Right lobe of liver (tissue), 6 donors: Measurements from ENCODE around the gene PACRG. TPM values are rescaled to one million over a fixed set of nuclear protein-coding genes. Genes with fewer than 3 reads are reported as not detected.

Experiments
- ATAC-seq, 4 donors: fragments of 200-7000 bp; cut with Tn5 transposase; one replicate each; pipeline ENCODE4 v1.9.1; 2020; ENCODE audit warnings: mild to moderate bottlenecking in 4 of 4, moderate library complexity in 4 of 4
- DNase-seq, 3 donors: peaks; one replicate each; pipeline ENCODE4 v3.0.0-alpha.2; 2020
- H3K27ac ChIP-seq, 3 donors: fragments of 200-600 bp; one replicate each; pipeline ENCODE4 v1.8.0; 2022
- H3K27me3 ChIP-seq, 2 donors: fragments of 200-600 bp; one replicate each; pipeline ENCODE4 v1.8.0; 2022
- H3K36me3 ChIP-seq, 4 donors: fragments of 200-600 bp; sonication (generic) in 1 of 4; one replicate each; pipeline versions ENCODE4 v1.5.1 to v1.8.0; 2017 to 2022; ENCODE audit warnings: control low read depth in 1 of 4
- H3K4me1 ChIP-seq, 4 donors: fragments of 200-600 bp; sonication (generic) in 1 of 4; one replicate each; pipeline versions ENCODE4 v1.5.1 to v1.8.0; 2017 to 2022; ENCODE audit warnings: control low read depth in 1 of 4
- H3K4me3 ChIP-seq, 3 donors: fragments of 200-600 bp; one replicate each; pipeline ENCODE4 v1.8.0; 2022
- H3K9me3 ChIP-seq, 4 donors: fragments of 200-600 bp; sonication (generic) in 1 of 4; one replicate each; pipeline versions ENCODE4 v1.5.1 to v1.8.0; 2017 to 2022; ENCODE audit warnings: control low read depth in 1 of 4
- POLR2A ChIP-seq: fragments of 450-650 bp; IDR thresholded peaks from one replicate; pipeline ENCODE4 v1.6.1; 2017; ENCODE audit warnings: antibody characterized with exemption, mild to moderate bottlenecking
- WGBS: methylation state at CpG from one replicate; pipeline ENCODE4 v1.1.6; 2018; ENCODE audit warnings: low coverage, low lambda C conversion rate; ENCODE audit not compliant: insufficient coverage; ENCODE audit errors: missing lambda C conversion rate; 5-methylcytosine and 5-hydroxymethylcytosine counted together
- intact Hi-C, 2 donors: fragments of 100-400 bp; cut with DNase I; formaldehyde crosslinking; loops; one replicate each; pipeline versions ENCODE4 v1.11.2 to v1.14.1; 2022
- total RNA-seq, 6 experiments: library from RNA; depleted of rRNA in 2 of 6; stranded (reverse); fragments of >200 nt in 2 of 6; fragmentation: NEBNext Ultra II Directional in 3 of 6; extraction: Animal tissue kit (Norgen Biotek cat#: 25700) in 3 of 6; gene quantifications; one replicate each; pipeline versions ENCODE4 v1.1.0 to v1.2.4, GENCODE V29; 2016 to 2023
- TF ChIP-seq, protein P1 (sequence below), 4 donors: fragments of 200-600 bp in 3 of 4; fragments of 450-650 bp in 1 of 4; IDR thresholded peaks; one replicate each; pipeline versions ENCODE4 v1.5.1 to v1.8.0; 2016 to 2022; ENCODE audit warnings: antibody characterized with exemption in 4 of 4, mild to moderate bottlenecking in 2 of 4
- donor health status: DM: no; HTN: yes; CAD: no.
- donor health status: DM: no; HTN: no; CAD: no.
- donor health status: DM: no; HTN: no; CAD: no.
- donor health status: DM: no; HTN: yes; CAD: no.
- donor health status: DM: no; HTN: yes; CAD: no.

Gene PACRG
- total RNA-seq, 6 experiments from 2014 or later: 0.25 to 5.3 (median 2.7) TPM

DNA sequence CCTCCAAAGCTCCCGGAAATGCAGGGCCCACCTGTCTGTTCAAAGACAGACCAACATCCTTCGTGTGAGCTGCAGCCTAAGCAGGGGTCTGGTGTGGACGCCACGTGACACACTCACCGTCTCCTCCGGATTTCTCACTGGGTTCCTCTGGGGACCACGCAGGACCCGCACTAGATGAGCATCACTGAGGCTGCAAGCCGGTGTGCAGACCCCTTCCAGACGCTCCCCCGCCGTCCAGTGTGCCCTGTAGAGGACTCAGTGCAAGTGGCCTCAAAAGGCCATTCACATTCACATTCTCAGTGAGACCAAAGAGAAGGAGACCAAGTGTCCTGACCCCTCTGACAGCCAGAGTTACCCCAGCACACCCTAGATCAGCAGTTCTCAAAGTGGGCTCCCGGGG is 595.5 kb downstream of the PACRG start:
- no peaks in the 10 kb centered on the region for H3K36me3 ChIP-seq
- no CpG with 5 or more reads among the region's 13 CpGs for WGBS
- intact Hi-C loops: no loop called here
- H3K4me1 ChIP-seq: peaks cover 0 to 32% (median 15%) of the 10 kb centered on the region in 4 donors
- H3K9me3 ChIP-seq: no peaks in the 10 kb centered on the region
- DNase-seq (no peak), ATAC-seq (no peak)
- no peak overlapping the region for H3K4me3 ChIP-seq
- no peaks in the 10 kb centered on the region for H3K27me3 ChIP-seq
- H3K27ac ChIP-seq: no peak overlapping the region
- TF ChIP-seq, protein P1, sequence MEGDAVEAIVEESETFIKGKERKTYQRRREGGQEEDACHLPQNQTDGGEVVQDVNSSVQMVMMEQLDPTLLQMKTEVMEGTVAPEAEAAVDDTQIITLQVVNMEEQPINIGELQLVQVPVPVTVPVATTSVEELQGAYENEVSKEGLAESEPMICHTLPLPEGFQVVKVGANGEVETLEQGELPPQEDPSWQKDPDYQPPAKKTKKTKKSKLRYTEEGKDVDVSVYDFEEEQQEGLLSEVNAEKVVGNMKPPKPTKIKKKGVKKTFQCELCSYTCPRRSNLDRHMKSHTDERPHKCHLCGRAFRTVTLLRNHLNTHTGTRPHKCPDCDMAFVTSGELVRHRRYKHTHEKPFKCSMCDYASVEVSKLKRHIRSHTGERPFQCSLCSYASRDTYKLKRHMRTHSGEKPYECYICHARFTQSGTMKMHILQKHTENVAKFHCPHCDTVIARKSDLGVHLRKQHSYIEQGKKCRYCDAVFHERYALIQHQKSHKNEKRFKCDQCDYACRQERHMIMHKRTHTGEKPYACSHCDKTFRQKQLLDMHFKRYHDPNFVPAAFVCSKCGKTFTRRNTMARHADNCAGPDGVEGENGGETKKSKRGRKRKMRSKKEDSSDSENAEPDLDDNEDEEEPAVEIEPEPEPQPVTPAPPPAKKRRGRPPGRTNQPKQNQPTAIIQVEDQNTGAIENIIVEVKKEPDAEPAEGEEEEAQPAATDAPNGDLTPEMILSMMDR (IDR thresholded peaks at IDR 0.05): no peak
- no peak for TF ChIP-seq POLR2A

GRCh38 chr6:163323705-163324104 is 595.9 kb downstream of the PACRG start:
- H3K27ac ChIP-seq: no peak overlapping the region
- 91% methylated on average over 5 of the region's 7 CpGs for WGBS
- DNase-seq (no peak), ATAC-seq (no peak)
- H3K4me3 ChIP-seq: no peak overlapping the region
- no peaks in the 10 kb centered on the region for H3K27me3 ChIP-seq
- intact Hi-C loops: no loop called here
- no peaks in the 10 kb centered on the region for H3K9me3 ChIP-seq
- peaks cover 0 to 32% (median 15%) of the 10 kb centered on the region in 4 donors for H3K4me1 ChIP-seq
- H3K36me3 ChIP-seq: no peaks in the 10 kb centered on the region
- TF ChIP-seq, protein P1 (IDR thresholded peaks at IDR 0.05): no peak
- TF ChIP-seq POLR2A: no peak

GRCh38 chr6:163324326-163324687 is 596.5 kb downstream of the PACRG start:
- no peak overlapping the region for H3K27ac ChIP-seq
- ATAC-seq: no peak
- H3K27me3 ChIP-seq: no peaks in the 10 kb centered on the region
- H3K36me3 ChIP-seq: no peaks in the 10 kb centered on the region
- WGBS: 82% methylated on average over 4 of the region's 4 CpGs
- peaks cover 0 to 32% (median 15%) of the 10 kb centered on the region in 4 donors for H3K4me1 ChIP-seq
- no peak overlapping the region for H3K4me3 ChIP-seq
- TF ChIP-seq, protein P1 (IDR thresholded peaks at IDR 0.05): no peak
- no peak for TF ChIP-seq POLR2A
- intact Hi-C loops: no loop called here
- no peaks in the 10 kb centered on the region for H3K9me3 ChIP-seq
- DNase-seq: no peak

GRCh38 chr6:163324688-163325389 is 597.1 kb downstream of the PACRG start:
- intact Hi-C loops: no loop called here
- peaks cover 0 to 32% (median 14%) of the 10 kb centered on the region in 4 donors for H3K4me1 ChIP-seq
- H3K27me3 ChIP-seq: no peaks in the 10 kb centered on the region
- TF ChIP-seq POLR2A: no peak
- TF ChIP-seq, protein P1 (IDR thresholded peaks at IDR 0.05): no peak
- no peak overlapping the region for H3K27ac ChIP-seq
- H3K9me3 ChIP-seq: no peaks in the 10 kb centered on the region
- 9% methylated on average over 9 of the region's 10 CpGs for WGBS
- no peaks in the 10 kb centered on the region for H3K36me3 ChIP-seq
- no peak overlapping the region for H3K4me3 ChIP-seq
- ATAC-seq (peak; percentile 79 to 89 (median 86)), DNase-seq (peak in 2 of 3 donors; percentile 52 to 63)
